Central memory CD8-positive, alpha-beta T cell (primary cell): ENCODE data around the gene TUB.

Source experiments
- ATAC-seq: fragments of 150-1000 bp; cut with Tn5 transposase; replicated peaks from 2 replicates; pipeline ENCODE4 v1.10.0; 2022; ENCODE audit warnings: mild to moderate bottlenecking, moderate FRiP score, moderate number of reproducible peaks; ENCODE audit not compliant: poor library complexity, severe bottlenecking; ENCODE audit errors: extremely low read depth
- DNase-seq, 2 donors: peaks; one replicate each; pipeline ENCODE4 v3.0.0; 2021; ENCODE audit warnings: low spot score in 2 of 2
- H3K27ac Mint-ChIP-seq: one replicate; pipeline ENCODE4 v1.8.0; 2022; ENCODE audit warnings: low read depth, mild to moderate bottlenecking, moderate library complexity, mixed read lengths
- H3K27me3 Mint-ChIP-seq: one replicate; pipeline ENCODE4 v1.8.0; 2022; ENCODE audit warnings: mixed read lengths
- H3K36me3 Mint-ChIP-seq: one replicate; pipeline ENCODE4 v1.8.0; 2022; ENCODE audit warnings: mild to moderate bottlenecking, moderate library complexity, mixed read lengths; ENCODE audit not compliant: insufficient read depth
- H3K4me1 Mint-ChIP-seq: one replicate; pipeline ENCODE4 v1.8.0; 2022; ENCODE audit warnings: mixed read lengths
- H3K4me3 Mint-ChIP-seq: one replicate; pipeline ENCODE4 v1.8.0; 2022; ENCODE audit warnings: mild to moderate bottlenecking, moderate library complexity, mixed read lengths
- H3K9me3 Mint-ChIP-seq: one replicate; pipeline ENCODE4 v1.8.0; 2022; ENCODE audit warnings: mixed read lengths

The TUB gene

DNA sequence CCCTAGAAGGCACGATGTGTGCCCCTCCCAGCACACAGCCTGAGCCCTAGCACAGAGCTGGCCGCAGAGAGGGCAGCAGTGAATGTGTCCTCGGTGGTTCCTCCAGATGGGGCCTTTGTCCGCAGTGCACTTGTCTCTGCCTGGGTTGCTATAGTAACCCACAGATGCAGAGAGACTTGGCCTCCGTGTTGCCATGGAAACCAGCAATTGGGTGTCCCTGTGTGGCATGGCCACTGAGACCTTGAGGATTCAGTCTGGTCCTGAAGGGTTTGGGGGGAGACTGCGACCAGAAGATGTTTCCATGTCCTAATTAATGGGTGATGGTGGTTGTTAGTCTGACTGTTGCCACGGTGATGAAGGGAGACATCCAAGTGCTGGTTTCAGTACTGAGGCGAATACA, 42.6 kb upstream of the TUB start:
- Mint-ChIP-seq H3K4me3 (no peak overlapping the region), H3K27ac (no peak overlapping the region), H3K9me3 (no peaks in the 10 kb centered on the region), H3K27me3 (peaks cover 33% of the 10 kb centered on the region), H3K4me1 (peaks cover 3% of the 10 kb centered on the region), H3K36me3 (no peaks in the 10 kb centered on the region)
- DNase-seq (no peak), ATAC-seq (no peak)

DNA sequence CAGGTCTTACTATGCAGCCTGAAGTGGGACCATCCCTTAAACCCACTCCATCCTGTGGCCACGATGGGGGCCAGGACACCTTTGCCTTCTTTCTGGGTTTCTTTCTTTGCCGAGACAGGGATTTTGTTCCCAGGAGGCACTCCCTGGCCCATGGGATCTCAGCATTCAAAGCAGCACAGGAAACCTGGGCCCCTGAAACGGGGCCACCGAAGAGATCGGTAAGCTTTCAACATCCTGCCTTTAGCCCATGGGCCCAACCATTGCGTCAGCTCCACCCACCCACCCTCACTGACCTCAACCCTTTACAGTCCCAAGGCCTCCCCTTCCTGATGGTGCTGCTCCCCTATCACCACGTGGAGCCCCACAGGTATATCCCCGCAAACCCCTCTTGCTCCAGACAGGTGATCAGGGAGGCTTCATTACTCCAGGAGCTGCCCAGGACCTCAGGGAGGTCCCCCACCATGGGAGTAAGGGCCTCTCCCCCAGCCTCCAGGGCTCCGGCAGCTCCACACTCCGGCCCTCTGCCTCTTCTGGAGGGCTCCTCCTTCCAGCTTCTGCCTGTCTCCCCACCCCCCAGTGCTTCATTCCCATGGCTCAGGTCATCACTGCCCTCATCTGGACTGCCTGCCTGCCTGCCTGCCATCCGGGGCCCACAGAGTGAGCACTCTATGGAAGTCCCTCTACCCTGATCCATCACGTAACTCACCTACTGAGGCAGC, 42.0 kb upstream of the TUB start:
- peaks cover 29% of the 10 kb centered on the region for H3K27me3 Mint-ChIP-seq
- H3K4me1 Mint-ChIP-seq = no peaks in the 10 kb centered on the region
- ATAC-seq = no peak
- no peak overlapping the region for H3K4me3 Mint-ChIP-seq
- no peak for DNase-seq
- no peaks in the 10 kb centered on the region for H3K9me3 Mint-ChIP-seq
- no peaks in the 10 kb centered on the region for H3K36me3 Mint-ChIP-seq
- no peak overlapping the region for H3K27ac Mint-ChIP-seq

DNA sequence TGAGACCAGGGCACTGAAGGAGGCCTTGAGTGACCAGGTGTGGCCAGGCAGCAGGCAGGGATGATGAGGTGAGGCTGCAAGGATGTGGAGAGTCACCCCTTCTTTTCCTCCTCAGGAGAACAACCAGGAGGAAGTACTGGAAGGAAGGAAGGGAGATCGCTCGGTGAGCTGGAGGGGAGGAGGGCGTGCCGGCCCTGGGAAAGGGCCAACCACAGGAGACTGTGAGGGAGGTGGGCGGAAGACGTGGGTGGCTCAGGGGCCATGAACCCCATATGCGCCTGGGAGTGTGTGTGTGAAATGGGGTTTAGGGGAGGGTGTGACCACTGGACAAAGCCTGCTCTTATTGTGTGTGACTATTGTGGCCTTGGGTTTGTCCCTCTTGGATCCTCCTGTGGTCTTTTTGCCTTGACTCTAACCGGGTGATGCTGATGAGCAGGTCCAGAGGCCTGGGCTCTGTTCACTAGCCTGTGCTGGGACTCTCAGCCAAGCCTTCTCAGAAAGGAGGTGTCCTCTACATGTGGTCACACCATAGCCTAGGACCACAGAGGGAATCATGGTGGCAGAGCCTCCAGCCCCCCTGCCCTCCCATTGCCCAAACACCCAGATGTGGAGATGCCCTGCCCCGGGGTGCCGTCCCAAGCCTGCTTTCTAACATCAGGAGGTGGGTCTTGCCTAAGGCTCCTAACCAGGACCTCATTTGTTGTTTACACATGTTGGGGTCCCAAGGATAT, 41.3 kb upstream of the TUB start:
- Mint-ChIP-seq H3K4me3 (no peak overlapping the region), H3K36me3 (no peaks in the 10 kb centered on the region), H3K4me1 (no peaks in the 10 kb centered on the region), H3K27ac (no peak overlapping the region), H3K27me3 (peaks cover 31% of the 10 kb centered on the region), H3K9me3 (no peaks in the 10 kb centered on the region)
- no peak for ATAC-seq
- no peak for DNase-seq

DNA sequence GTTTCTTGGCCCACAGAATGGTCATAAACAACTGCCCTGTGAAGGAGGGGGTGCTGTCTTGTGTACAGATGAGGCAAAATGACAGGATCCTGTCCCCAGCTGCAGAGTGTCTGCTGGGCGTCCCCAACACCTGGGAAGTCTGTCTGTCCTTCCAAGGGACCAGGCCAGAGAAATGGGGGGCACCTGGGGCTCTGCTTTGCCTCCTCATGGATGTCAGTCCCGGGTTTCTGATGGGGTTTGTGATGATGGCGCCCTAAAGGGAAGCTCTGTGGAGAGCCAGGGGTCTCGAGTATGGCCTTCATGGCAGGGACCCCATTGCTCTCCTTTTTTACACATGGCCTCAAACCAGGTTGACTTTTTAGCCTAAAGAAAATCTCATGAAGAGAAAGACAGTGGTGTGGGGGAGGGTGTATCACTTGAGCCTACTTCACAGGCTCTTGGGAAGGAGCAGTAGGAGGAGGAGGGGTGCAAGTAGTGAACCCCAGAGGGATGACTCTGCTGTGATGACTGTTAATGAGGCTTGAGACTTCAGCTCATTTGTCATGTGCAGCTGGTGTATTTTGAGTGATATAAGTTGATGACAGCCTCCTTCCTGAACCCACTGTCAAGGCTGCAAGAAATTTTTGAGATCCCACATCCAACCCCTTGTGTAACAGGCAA, 40.6 kb upstream of the TUB start:
- H3K9me3 Mint-ChIP-seq = no peaks in the 10 kb centered on the region
- H3K4me3 Mint-ChIP-seq = no peak overlapping the region
- ATAC-seq (no peak), DNase-seq (no peak)
- H3K36me3 Mint-ChIP-seq = no peaks in the 10 kb centered on the region
- no peak overlapping the region for H3K27ac Mint-ChIP-seq
- H3K27me3 Mint-ChIP-seq = peaks cover 36% of the 10 kb centered on the region
- no peaks in the 10 kb centered on the region for H3K4me1 Mint-ChIP-seq

GRCh38 chr11:8040921-8041285, 40.1 kb upstream of the TUB start:
- H3K9me3 Mint-ChIP-seq = no peaks in the 10 kb centered on the region
- H3K27me3 Mint-ChIP-seq = peaks cover 36% of the 10 kb centered on the region
- no peaks in the 10 kb centered on the region for H3K4me1 Mint-ChIP-seq
- no peaks in the 10 kb centered on the region for H3K36me3 Mint-ChIP-seq
- ATAC-seq = no peak
- no peak for DNase-seq
- H3K27ac Mint-ChIP-seq = no peak overlapping the region
- no peak overlapping the region for H3K4me3 Mint-ChIP-seq

DNA sequence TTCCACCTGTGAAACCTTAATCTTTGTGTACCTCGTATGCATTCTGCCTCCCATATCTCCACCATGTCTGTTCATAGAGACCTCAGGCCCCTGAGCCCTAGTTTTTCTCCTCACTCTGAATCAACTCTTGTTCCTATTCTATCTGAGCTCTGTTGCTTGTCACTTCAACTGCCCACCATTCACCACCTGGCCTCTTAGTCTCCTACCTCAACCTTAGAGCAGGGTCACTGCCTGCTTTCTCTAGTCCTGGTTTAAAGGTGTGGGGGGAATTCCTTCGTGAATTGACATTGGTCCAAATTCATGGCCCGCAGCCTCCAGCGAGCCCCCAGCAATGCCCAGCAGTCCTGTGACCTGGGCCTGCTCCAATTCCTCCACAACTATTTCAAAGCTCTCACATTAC, 39.4 kb upstream of the TUB start:
- DNase-seq (no peak), ATAC-seq (no peak)
- H3K4me3 Mint-ChIP-seq = no peak overlapping the region
- peaks cover 42% of the 10 kb centered on the region for H3K27me3 Mint-ChIP-seq
- no peaks in the 10 kb centered on the region for H3K36me3 Mint-ChIP-seq
- no peaks in the 10 kb centered on the region for H3K9me3 Mint-ChIP-seq
- no peak overlapping the region for H3K27ac Mint-ChIP-seq
- H3K4me1 Mint-ChIP-seq = no peaks in the 10 kb centered on the region

DNA sequence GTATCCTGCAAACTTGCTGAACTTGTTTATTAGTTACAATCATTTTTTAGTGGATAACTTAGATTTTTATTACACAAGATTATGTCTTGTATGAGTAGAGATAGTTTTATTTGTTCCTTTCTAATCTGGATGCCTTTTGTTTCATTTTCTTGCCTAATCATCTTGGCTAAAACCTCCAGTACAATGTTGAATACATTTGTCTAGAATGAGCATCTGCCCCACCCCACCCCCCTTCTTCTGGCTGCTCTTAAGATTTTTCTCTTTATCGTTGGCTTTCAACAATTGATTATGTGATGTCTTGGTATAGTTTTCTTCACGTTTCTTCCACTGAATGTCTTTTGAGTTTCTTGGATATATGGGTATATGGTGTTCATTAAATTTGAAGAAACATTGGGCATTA, 37.3 kb upstream of the TUB start:
- ATAC-seq = no peak
- H3K4me1 Mint-ChIP-seq = no peaks in the 10 kb centered on the region
- H3K4me3 Mint-ChIP-seq = no peak overlapping the region
- peaks cover 40% of the 10 kb centered on the region for H3K27me3 Mint-ChIP-seq
- no peaks in the 10 kb centered on the region for H3K36me3 Mint-ChIP-seq
- DNase-seq = no peak
- H3K27ac Mint-ChIP-seq = no peak overlapping the region
- no peaks in the 10 kb centered on the region for H3K9me3 Mint-ChIP-seq

GRCh38 chr11:8045839-8046238, 35.2 kb upstream of the TUB start:
- DNase-seq (no peak), ATAC-seq (no peak)
- Mint-ChIP-seq H3K27me3 (peaks cover 33% of the 10 kb centered on the region), H3K4me1 (no peaks in the 10 kb centered on the region), H3K36me3 (no peaks in the 10 kb centered on the region), H3K9me3 (no peaks in the 10 kb centered on the region), H3K27ac (no peak overlapping the region), H3K4me3 (no peak overlapping the region)

DNA sequence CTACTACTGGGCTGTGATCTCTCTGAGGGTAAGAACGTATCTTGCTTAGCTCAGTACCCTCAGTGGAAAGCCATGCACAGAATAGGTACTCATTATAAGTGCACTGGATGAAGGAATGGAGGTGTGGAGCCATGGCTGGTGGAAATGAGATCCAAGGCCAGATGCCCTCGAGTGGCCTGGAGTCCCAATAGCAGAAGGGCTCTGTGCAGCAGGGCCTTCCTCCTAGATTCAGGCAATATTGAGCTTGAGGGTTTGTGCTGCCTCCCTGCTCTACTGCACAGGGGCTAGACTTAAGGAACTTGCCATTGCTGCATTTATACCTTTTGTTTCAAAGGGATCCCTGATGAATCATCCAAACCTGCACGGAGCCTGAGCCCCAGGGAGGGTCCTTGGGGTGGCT, 33.6 kb upstream of the TUB start:
- Mint-ChIP-seq H3K27me3 (peaks cover 39% of the 10 kb centered on the region), H3K4me1 (no peaks in the 10 kb centered on the region), H3K27ac (no peak overlapping the region), H3K36me3 (no peaks in the 10 kb centered on the region), H3K9me3 (no peaks in the 10 kb centered on the region), H3K4me3 (no peak overlapping the region)
- DNase-seq (no peak), ATAC-seq (no peak)

GRCh38 chr11:8049084-8049483, 31.9 kb upstream of the TUB start:
- H3K36me3 Mint-ChIP-seq = no peaks in the 10 kb centered on the region
- H3K27ac Mint-ChIP-seq = no peak overlapping the region
- H3K9me3 Mint-ChIP-seq = no peaks in the 10 kb centered on the region
- peaks cover 40% of the 10 kb centered on the region for H3K27me3 Mint-ChIP-seq
- H3K4me3 Mint-ChIP-seq = no peak overlapping the region
- H3K4me1 Mint-ChIP-seq = no peaks in the 10 kb centered on the region
- DNase-seq (no peak), ATAC-seq (no peak)

DNA sequence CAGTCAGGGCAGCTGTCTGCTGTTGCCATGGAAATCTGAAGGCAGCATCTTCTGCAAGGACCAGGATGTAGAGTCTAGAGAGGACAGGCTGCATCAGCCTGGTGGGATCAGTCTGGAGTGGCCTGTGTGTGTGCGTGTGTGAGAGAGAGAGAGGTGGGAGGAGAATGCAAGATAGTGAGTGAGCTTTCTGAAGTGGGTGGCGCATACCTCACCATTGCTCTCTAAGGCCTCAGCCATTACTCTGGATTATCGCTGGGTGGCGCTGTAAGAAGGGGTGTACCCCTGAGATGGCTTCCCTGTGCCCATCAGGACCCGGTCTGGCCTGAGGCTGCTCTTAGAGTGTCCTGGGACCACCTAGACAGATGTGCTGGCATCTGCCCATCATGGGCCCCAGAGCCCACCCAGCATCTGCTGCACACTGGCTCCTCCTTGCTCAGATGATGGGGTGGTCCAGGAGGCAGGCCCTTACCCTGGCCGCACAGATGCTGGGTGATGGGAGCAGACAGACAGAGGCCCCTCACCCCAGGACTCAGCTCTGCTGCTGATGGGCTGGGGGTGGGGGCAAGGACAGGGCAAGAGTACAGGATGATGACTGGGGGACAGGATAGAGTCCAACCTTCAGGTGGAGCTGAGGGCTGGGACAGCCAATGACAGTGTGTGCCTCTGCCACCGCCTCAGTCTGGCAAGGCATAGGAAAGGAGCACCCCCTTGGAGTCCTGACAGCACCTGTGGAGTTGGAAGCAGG, 25.7 kb upstream of the TUB start:
- Mint-ChIP-seq H3K27ac (no peak overlapping the region), H3K4me1 (peaks cover 4% of the 10 kb centered on the region), H3K27me3 (peaks cover 24% of the 10 kb centered on the region), H3K4me3 (no peak overlapping the region), H3K36me3 (no peaks in the 10 kb centered on the region), H3K9me3 (no peaks in the 10 kb centered on the region)
- ATAC-seq (no peak), DNase-seq (no peak)

DNA sequence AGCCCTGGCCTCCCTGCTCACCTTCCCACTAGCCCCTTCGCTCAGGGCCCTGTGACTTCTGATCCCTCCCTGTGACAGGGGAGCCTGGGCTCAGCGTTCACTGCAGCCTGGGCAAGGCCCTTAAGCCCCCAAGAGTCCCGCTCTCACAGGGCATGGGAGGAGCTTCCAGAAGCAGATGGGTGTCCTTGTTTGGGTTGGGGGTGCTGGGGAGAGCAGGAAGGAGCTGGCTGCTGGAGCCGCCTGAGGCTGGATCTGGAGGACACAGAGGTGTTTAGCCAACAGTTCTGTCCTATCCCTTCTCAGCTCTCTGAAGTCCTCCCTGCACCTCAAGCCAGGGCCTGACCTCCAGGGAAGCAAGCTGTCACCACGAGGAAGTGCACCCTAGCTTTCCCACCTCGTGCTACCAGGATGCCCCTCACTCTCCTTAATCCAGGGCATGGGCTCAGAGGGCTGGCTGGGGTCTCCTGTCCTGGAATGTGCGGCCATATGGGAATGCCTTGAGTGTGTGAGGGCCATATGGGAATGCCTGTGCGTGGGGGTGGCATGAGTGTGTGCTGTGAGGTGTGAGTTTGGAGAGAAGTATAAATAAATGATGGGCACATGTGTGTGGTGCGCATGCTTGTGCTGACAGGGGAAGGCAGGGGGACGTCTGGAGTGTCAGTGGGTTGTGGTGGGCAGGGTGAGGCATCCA, 25.0 kb upstream of the TUB start:
- no peak for ATAC-seq
- DNase-seq = no peak
- H3K27me3 Mint-ChIP-seq = peaks cover 20% of the 10 kb centered on the region
- H3K4me1 Mint-ChIP-seq = peaks cover 4% of the 10 kb centered on the region
- H3K27ac Mint-ChIP-seq = no peak overlapping the region
- no peaks in the 10 kb centered on the region for H3K36me3 Mint-ChIP-seq
- H3K9me3 Mint-ChIP-seq = no peaks in the 10 kb centered on the region
- H3K4me3 Mint-ChIP-seq = no peak overlapping the region
